Mononuclear cell (primary cell): ENCODE results near the gene NAPB. TPM values are rescaled to one million over a fixed set of nuclear protein-coding genes. Genes with fewer than 3 reads are reported as not detected.
"Not testable (repeated sequence)": the region's sequence is repeated elsewhere in the genome, so short reads cannot be mapped to it uniquely, and the experiment has no call there.

Experiments used
- H3K27me3 ChIP-seq: 2 replicates; pipeline ENCODE4 v1.6.0; 2011; ENCODE audit warnings: low read length, control low read depth; ENCODE audit not compliant: insufficient read depth
- H3K4me1 ChIP-seq: 2 replicates; pipeline ENCODE4 v1.5.1; 2011; ENCODE audit warnings: mild to moderate bottlenecking, low read length, control low read depth; ENCODE audit not compliant: insufficient read depth
- H3K4me3 ChIP-seq: 2 replicates; pipeline ENCODE4 v1.5.1; 2011; ENCODE audit warnings: mild to moderate bottlenecking, low read length, moderate library complexity
- H3K9me3 ChIP-seq: 2 replicates; pipeline ENCODE4 v1.5.1; 2011; ENCODE audit warnings: low read depth, mild to moderate bottlenecking, control low read depth, low read length
- total RNA-seq: library from RNA; depleted of rRNA; stranded (reverse); fragments of >200 nt; gene quantifications from one replicate; pipeline ENCODE4 v1.2.3, GENCODE V29; 2012

NAPB gene
- 11.8 TPM for total RNA-seq

GRCh38 chr20:23420943-23421931 lies at the start of gene NAPB:
NAPB (minus strand) TSS chr20:23421488; CDS start chr20:23421402, 86 bp downstream.
- Histone ChIP-seq H3K9me3 (no peaks in the 10 kb centered on the region), H3K4me1 (peaks cover 15% of the 10 kb centered on the region), H3K27me3 (no peaks in the 10 kb centered on the region), H3K4me3 (peak within 1 kb of the TSS; percentile 89)

DNA sequence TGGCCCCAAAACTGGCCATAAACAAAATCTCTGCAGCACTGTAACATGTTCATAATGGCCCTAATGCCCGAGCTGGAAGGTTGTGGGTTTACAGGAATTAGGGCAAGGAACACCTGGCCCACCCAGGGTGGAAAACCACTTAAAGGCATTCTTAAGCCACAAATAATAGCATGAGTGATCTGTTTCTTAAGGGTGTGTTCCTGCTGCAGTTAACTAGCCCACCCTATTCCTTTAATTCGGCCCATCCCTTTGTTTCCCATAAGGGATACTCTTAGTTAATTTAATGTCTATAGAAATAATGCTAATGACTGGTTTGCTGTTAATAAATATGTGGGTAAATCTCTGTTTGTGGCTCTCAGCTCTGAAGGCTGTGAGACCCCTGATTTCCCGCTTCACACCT lies 45.7 kb upstream of the NAPB start:
- not testable (repeated sequence) for H3K4me3 ChIP-seq, H3K9me3 ChIP-seq, H3K4me1 ChIP-seq, H3K27me3 ChIP-seq

DNA sequence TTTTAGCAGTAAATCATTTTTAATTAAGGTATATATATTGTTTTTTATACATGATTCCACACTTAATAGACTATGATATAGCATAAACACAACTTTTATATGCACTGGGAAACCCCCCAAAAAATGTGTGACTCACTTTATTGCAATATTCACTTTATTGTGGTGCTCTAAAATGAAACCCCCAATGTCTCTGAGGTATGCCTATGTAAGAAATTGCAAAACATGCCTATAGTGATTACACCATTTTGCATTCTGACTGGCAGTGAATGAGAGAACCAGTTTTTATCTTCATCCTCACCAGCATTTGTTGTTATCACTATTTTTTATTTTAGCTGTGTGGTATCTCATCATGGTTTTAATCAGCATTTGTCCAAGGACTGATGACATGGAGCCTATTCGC lies 39.9 kb upstream of the NAPB start:
- Histone ChIP-seq H3K9me3 (no peaks in the 10 kb centered on the region), H3K27me3 (no peaks in the 10 kb centered on the region), H3K4me3 (no peak overlapping the region), H3K4me1 (peaks cover 9% of the 10 kb centered on the region)

GRCh38 chr20:23459461-23460150 lies 38.3 kb upstream of the NAPB start:
- Histone ChIP-seq H3K4me1 (peaks cover 13% of the 10 kb centered on the region), H3K9me3 (no peaks in the 10 kb centered on the region), H3K4me3 (no peak overlapping the region), H3K27me3 (no peaks in the 10 kb centered on the region)

- H3K4me1 ChIP-seq = peaks cover 13% of the 10 kb centered on the region
- H3K9me3 ChIP-seq = no peaks in the 10 kb centered on the region
- no peaks in the 10 kb centered on the region for H3K27me3 ChIP-seq
- H3K4me3 ChIP-seq = no peak overlapping the region
Measured at GRCh38 chr20:23456873-23457272, 35.6 kb upstream of the NAPB start.

- H3K27me3 ChIP-seq = no peaks in the 10 kb centered on the region
- no peaks in the 10 kb centered on the region for H3K9me3 ChIP-seq
- H3K4me3 ChIP-seq = no peak overlapping the region
- peaks cover 13% of the 10 kb centered on the region for H3K4me1 ChIP-seq
Measured at GRCh38 chr20:23456409-23456808, 35.1 kb upstream of the NAPB start.

DNA sequence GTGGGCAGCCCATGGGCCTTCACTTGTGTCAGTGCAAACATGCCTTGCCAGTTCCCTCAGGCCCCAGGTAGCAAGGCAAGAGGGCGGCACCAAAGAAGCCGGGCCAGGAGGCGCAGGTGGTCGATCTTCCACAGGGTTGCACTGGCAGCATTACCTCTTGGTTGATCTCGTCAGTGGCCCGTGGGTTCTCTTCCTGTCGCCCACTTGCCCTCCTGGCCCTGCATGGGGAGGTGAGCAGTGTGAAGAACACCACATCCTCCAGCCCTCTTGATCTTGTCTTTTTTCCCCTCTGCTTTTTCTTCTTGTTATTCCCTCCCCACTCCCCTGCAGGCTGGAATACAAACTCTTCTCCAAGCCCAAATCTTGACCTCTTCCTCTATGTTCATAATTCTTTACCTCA lies 34.4 kb upstream of the NAPB start:
- peaks cover 13% of the 10 kb centered on the region for H3K4me1 ChIP-seq
- H3K4me3 ChIP-seq = no peak overlapping the region
- H3K9me3 ChIP-seq = no peaks in the 10 kb centered on the region
- no peaks in the 10 kb centered on the region for H3K27me3 ChIP-seq

DNA sequence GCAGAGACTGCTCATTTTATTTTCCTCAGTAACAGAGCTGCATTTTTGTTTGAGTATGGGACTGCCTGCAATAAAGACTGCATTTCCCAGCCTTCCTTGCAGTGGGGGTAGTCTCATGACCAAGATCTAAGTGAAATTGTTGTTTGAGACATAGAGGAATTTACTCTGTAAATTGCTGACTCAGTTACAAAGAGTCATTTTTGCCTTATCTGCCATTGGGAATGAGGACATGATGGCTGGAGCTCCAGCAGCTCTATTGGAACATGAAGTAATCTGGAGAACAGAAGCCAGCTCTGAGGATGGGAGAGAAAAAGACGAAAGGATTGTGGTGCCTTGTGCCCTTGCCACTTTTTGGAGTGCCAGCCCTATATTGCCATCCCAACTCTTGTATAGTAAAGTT lies 33.5 kb upstream of the NAPB start:
- Histone ChIP-seq H3K4me3 (no peak overlapping the region), H3K27me3 (no peaks in the 10 kb centered on the region), H3K9me3 (no peaks in the 10 kb centered on the region), H3K4me1 (peaks cover 13% of the 10 kb centered on the region)

- Histone ChIP-seq H3K27me3 (no peaks in the 10 kb centered on the region), H3K4me3 (no peak overlapping the region), H3K9me3 (no peaks in the 10 kb centered on the region), H3K4me1 (peaks cover 13% of the 10 kb centered on the region)
Measured at GRCh38 chr20:23453549-23454543, 32.6 kb upstream of the NAPB start.

GRCh38 chr20:23452776-23453175 lies 31.5 kb upstream of the NAPB start, which contains the start of gene CST11:
CST11 (minus strand) TSS chr20:23452876; CDS start chr20:23452811, 65 bp downstream.
- H3K27me3 ChIP-seq = no peaks in the 10 kb centered on the region
- peaks cover 13% of the 10 kb centered on the region for H3K4me1 ChIP-seq
- H3K4me3 ChIP-seq = no peak within 1 kb of the TSS

DNA sequence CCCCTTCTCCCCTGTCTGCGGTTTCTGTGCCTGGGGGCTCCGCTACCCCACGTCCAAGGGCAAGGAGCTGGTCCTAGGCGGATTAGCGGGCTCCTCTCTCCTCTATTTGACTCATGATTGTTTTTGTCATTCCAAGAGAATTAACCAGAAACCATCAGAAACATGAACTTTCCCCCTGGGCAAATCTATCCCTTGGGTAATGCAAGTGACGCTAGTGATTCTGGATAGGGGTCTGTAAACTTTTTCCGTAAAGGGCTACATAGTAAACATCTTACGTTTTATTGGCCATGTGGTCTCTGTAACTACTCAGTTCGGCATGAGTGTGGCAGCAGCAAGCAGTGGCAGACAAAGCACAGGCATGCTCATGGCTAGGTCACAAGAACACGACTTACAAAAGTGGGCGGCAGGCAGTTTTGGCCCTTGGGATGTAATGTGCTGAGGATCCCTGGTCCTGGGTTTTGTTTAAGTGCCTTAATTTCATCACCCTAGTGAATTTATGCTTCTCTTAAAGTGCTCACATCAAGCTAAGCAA lies 30.7 kb upstream of the NAPB start:
- Histone ChIP-seq H3K27me3 (no peaks in the 10 kb centered on the region), H3K4me3 (no peak overlapping the region), H3K9me3 (no peaks in the 10 kb centered on the region), H3K4me1 (peaks cover 12% of the 10 kb centered on the region)

More at GRCh38 chr20:23452776-23453175, 31.5 kb upstream of the NAPB start, which contains the start of gene CST11:
- no peaks in the 10 kb centered on the region for H3K9me3 ChIP-seq

- Histone ChIP-seq H3K27me3 (no peaks in the 10 kb centered on the region), H3K4me1 (peaks cover 1% of the 10 kb centered on the region), H3K4me3 (no peak overlapping the region), H3K9me3 (no peaks in the 10 kb centered on the region)
Measured at GRCh38 chr20:23450877-23451276, 29.6 kb upstream of the NAPB start.

GRCh38 chr20:23449421-23449820 lies 28.1 kb upstream of the NAPB start:
- Histone ChIP-seq H3K4me3 (no peak overlapping the region), H3K4me1 (no peaks in the 10 kb centered on the region), H3K9me3 (no peaks in the 10 kb centered on the region), H3K27me3 (no peaks in the 10 kb centered on the region)

- Histone ChIP-seq H3K4me1 (no peaks in the 10 kb centered on the region), H3K9me3 (no peaks in the 10 kb centered on the region), H3K4me3 (no peak overlapping the region), H3K27me3 (no peaks in the 10 kb centered on the region)
Measured at GRCh38 chr20:23448167-23448566, 26.9 kb upstream of the NAPB start.
